ENCODE data around the gene SMPD3.
A peak's percentile ranks its signal among the peaks of the same experiment; 100 is the strongest.

The SMPD3 gene

GRCh38 chr16:68379472-68380347 is 68.6 kb downstream of the SMPD3 start:
- no peak for DNase-seq

GRCh38 chr16:68378436-68379415 is 69.6 kb downstream of the SMPD3 start:
- no peak for DNase-seq

- DNase-seq = no peak
These were observed 70.5 kb downstream of the SMPD3 start for GRCh38 chr16:68377667-68378393.

- no peak for DNase-seq
These were observed 71.1 kb downstream of the SMPD3 start for GRCh38 chr16:68377221-68377620.

GRCh38 chr16:68376590-68376989 is 71.7 kb downstream of the SMPD3 start:
- DNase-seq = no peak

GRCh38 chr16:68375801-68376536 is 72.3 kb downstream of the SMPD3 start:
- no peak for DNase-seq

- DNase-seq = no peak
These were observed 73.2 kb downstream of the SMPD3 start for GRCh38 chr16:68374961-68375660.

- DNase-seq = no peak
These were observed 74.0 kb downstream of the SMPD3 start for GRCh38 chr16:68374246-68374805.

- DNase-seq = no peak
These were observed 74.6 kb downstream of the SMPD3 start for GRCh38 chr16:68373528-68374245.

GRCh38 chr16:68372806-68373205 is 75.5 kb downstream of the SMPD3 start:
- DNase-seq = no peak

GRCh38 chr16:68372381-68372720 is 76.0 kb downstream of the SMPD3 start:
- no peak for DNase-seq

GRCh38 chr16:68371706-68372380 is 76.5 kb downstream of the SMPD3 start:
- no peak for DNase-seq

GRCh38 chr16:68371276-68371651 is 77.0 kb downstream of the SMPD3 start:
- DNase-seq = no peak

GRCh38 chr16:68370581-68371275 is 77.6 kb downstream of the SMPD3 start:
- peak; percentile 22 for DNase-seq

GRCh38 chr16:68369697-68370580 is 78.4 kb downstream of the SMPD3 start:
- DNase-seq = no peak

GRCh38 chr16:68369168-68369567 is 79.1 kb downstream of the SMPD3 start:
- no peak for DNase-seq

GRCh38 chr16:68368301-68368888 is 79.9 kb downstream of the SMPD3 start:
- DNase-seq = no peak

- DNase-seq = no peak
These were observed 80.4 kb downstream of the SMPD3 start for GRCh38 chr16:68367891-68368290.
